Muscle layer of duodenum (tissue), 2 donors: Measurements from ENCODE around the gene DDAH1.
"Not testable (repeated sequence)": the region's sequence is repeated elsewhere in the genome, so short reads cannot be mapped to it uniquely, and the experiment has no call there.

Experiments
- H3K27ac ChIP-seq: one replicate; pipeline ENCODE4 v1.7.0; 2013; ENCODE audit warnings: mild to moderate bottlenecking, low read length
- H3K27me3 ChIP-seq: one replicate; pipeline ENCODE4 v1.7.0; 2013; ENCODE audit warnings: low read depth, mild to moderate bottlenecking, control low read depth, low read length
- H3K36me3 ChIP-seq, 2 donors: one replicate each; pipeline ENCODE4 v1.7.0; 2013; ENCODE audit warnings: low read length in 2 of 2, control low read depth in 1 of 2, mild to moderate bottlenecking in 1 of 2; ENCODE audit not compliant: insufficient read depth in 2 of 2, control insufficient read depth in 1 of 2
- H3K4me1 ChIP-seq, 2 donors: one replicate each; pipeline ENCODE4 v1.7.0; 2013; ENCODE audit warnings: low read length in 2 of 2, mild to moderate bottlenecking in 2 of 2, control low read depth in 1 of 2, moderate library complexity in 1 of 2; ENCODE audit not compliant: insufficient read depth in 2 of 2, control insufficient read depth in 1 of 2
- H3K4me3 ChIP-seq, 2 donors: one replicate each; pipeline ENCODE4 v1.7.0; 2013; ENCODE audit warnings: low read length in 2 of 2, low read depth in 1 of 2, mild to moderate bottlenecking in 1 of 2
- H3K9me3 ChIP-seq, 2 donors: one replicate each; pipeline ENCODE4 v1.7.0; 2013; ENCODE audit warnings: low read length in 2 of 2, control low read depth in 1 of 2, mild to moderate bottlenecking in 1 of 2; ENCODE audit not compliant: control insufficient read depth in 1 of 2
- donor health status: healthy.

DDAH1 gene

GRCh38 chr1:85356130-85356529 lies 108.8 kb downstream of the DDAH1 start:
- H3K4me3 ChIP-seq = no peak overlapping the region
- no peaks in the 10 kb centered on the region for H3K4me1 ChIP-seq
- no peaks in the 10 kb centered on the region for H3K27me3 ChIP-seq
- no peak overlapping the region for H3K27ac ChIP-seq
- H3K9me3 ChIP-seq = no peaks in the 10 kb centered on the region
- H3K36me3 ChIP-seq = no peaks in the 10 kb centered on the region

- H3K36me3 ChIP-seq = peaks cover 0 to 7% of the 10 kb centered on the region in 2 donors
- no peak overlapping the region for H3K27ac ChIP-seq
- H3K4me3 ChIP-seq = no peak overlapping the region
- no peaks in the 10 kb centered on the region for H3K9me3 ChIP-seq
- H3K4me1 ChIP-seq = no peaks in the 10 kb centered on the region
- H3K27me3 ChIP-seq = no peaks in the 10 kb centered on the region
These were observed 112.9 kb downstream of the DDAH1 start for GRCh38 chr1:85352055-85352454.

GRCh38 chr1:85351202-85351828 lies 113.6 kb downstream of the DDAH1 start:
- Histone ChIP-seq H3K27ac (no peak overlapping the region), H3K36me3 (peaks cover 0 to 7% of the 10 kb centered on the region in 2 donors)

GRCh38 chr1:85349224-85349623 lies 115.7 kb downstream of the DDAH1 start:
- Histone ChIP-seq H3K36me3 (peaks cover 0 to 7% of the 10 kb centered on the region in 2 donors), H3K4me3 (no peak overlapping the region), H3K27me3 (no peaks in the 10 kb centered on the region), H3K4me1 (no peaks in the 10 kb centered on the region), H3K27ac (no peak overlapping the region), H3K9me3 (no peaks in the 10 kb centered on the region)

More at GRCh38 chr1:85351202-85351828, 113.6 kb downstream of the DDAH1 start:
- H3K4me1 ChIP-seq = no peaks in the 10 kb centered on the region
- H3K4me3 ChIP-seq = no peak overlapping the region
- no peaks in the 10 kb centered on the region for H3K9me3 ChIP-seq
- no peaks in the 10 kb centered on the region for H3K27me3 ChIP-seq

DNA sequence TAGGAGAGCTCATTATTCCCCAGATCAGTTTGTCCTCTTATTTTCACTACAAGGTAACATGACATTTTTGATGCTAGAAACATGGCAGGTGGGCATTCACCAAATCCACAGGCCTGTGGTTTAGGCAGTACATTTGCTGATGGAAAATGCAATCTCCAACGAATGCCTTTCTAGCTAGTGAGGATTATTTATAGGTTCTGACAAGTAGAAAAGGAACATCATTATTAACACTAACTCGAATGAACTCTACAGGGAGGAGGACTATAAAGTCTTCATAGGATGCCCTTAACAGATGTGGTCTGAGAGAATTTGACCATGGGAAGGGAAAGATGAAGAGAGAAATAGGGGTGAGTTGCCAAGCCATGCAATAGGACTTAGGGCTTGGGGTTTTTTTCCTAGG lies 117.1 kb downstream of the DDAH1 start:
- H3K9me3 ChIP-seq = no peaks in the 10 kb centered on the region
- H3K27me3 ChIP-seq = no peaks in the 10 kb centered on the region
- no peak overlapping the region for H3K27ac ChIP-seq
- H3K4me1 ChIP-seq = peaks cover 0 to 12% of the 10 kb centered on the region in 2 donors
- H3K4me3 ChIP-seq = no peak overlapping the region
- H3K36me3 ChIP-seq = peaks cover 0 to 11% of the 10 kb centered on the region in 2 donors

DNA sequence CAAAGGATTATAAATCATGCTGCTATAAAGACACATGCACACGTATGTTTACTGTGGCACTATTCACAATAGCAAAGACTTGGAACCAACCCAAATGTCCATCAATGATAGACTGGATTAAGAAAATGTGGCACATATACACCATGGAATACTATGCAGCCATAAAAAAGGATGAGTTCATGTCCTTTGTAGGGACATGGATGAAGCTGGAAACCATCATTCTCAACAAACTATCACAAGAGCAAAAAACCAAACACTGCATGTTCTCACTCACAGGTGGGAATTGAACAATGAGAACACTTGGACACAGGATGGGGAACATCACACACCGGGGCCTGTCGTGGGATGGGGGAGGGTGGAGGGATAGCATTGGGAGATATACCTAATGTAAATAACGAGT lies 117.7 kb downstream of the DDAH1 start:
- H3K9me3 ChIP-seq, H3K4me3 ChIP-seq, H3K27ac ChIP-seq, H3K27me3 ChIP-seq: not testable (repeated sequence)
- peaks cover 0 to 11% of the 10 kb centered on the region in 2 donors for H3K36me3 ChIP-seq
- H3K4me1 ChIP-seq = peaks cover 0 to 14% of the 10 kb centered on the region in 2 donors

DNA sequence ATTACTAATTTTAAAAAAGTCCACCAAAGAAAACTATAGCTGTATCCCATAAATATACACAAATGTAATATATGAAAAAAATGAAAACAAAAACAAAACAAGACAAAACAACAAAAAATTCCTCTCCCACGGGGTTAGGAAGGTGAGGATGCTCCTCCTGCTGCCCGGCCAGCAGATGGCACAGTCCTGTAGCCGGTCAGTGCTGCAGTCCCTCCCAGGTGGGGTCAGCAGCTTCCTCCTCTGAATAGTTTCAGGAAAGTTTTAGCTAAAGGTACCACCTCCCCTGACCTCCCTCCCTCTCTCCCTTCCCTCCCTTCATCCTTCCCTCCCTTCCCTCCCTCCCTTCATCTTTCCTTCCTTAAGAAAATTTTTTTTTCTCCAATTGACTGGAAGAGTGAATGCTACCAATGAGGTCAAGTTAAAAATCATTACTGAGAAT lies 120.7 kb downstream of the DDAH1 start:
- no peak overlapping the region for H3K27ac ChIP-seq
- H3K36me3 ChIP-seq = peaks cover 0 to 4% of the 10 kb centered on the region in 2 donors
- H3K9me3 ChIP-seq = no peaks in the 10 kb centered on the region
- no peak overlapping the region for H3K4me3 ChIP-seq
- H3K27me3 ChIP-seq = no peaks in the 10 kb centered on the region
- H3K4me1 ChIP-seq = peaks cover 0 to 14% of the 10 kb centered on the region in 2 donors

DNA sequence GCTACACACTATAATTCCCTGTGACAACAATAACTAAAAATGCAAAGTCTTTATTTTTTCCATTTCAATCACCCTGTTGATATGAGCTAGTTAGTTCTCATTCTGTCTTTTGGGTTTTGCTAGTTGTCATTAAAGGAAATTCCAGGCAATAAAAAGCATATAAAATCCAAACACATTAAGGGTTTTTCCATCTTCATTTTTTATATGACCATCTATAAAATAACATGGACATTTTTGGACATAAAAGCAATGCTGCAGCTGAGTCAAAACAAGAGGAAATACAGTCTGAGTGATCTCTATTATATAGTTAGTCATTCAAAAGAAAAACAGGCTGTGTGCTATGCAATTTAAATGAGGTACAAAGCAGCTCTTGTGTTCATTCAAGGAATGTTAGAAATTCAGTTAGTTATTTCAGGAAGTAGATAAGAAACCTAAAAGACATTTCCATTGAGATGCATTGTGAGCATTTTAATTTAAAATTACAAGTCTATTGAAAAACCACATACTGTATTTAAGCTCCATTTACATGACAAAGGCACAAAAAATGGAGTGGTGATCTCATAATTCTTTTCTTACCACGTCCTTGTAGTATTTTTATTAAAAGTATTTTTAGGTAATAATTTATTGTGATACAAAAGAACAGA lies 121.2 kb downstream of the DDAH1 start:
- no peak overlapping the region for H3K4me3 ChIP-seq
- peaks cover 0 to 4% of the 10 kb centered on the region in 2 donors for H3K36me3 ChIP-seq
- H3K4me1 ChIP-seq = peaks cover 0 to 14% of the 10 kb centered on the region in 2 donors
- H3K27ac ChIP-seq = no peak overlapping the region
- H3K9me3 ChIP-seq = no peaks in the 10 kb centered on the region
- H3K27me3 ChIP-seq = no peaks in the 10 kb centered on the region

- Histone ChIP-seq H3K4me1 (peaks cover 0 to 14% of the 10 kb centered on the region in 2 donors), H3K27me3 (no peaks in the 10 kb centered on the region), H3K27ac (no peak overlapping the region), H3K4me3 (no peak overlapping the region), H3K36me3 (peaks cover 0 to 4% of the 10 kb centered on the region in 2 donors), H3K9me3 (no peaks in the 10 kb centered on the region)
These were observed 121.7 kb downstream of the DDAH1 start for GRCh38 chr1:85343213-85343611.

- peaks cover 0 to 4% of the 10 kb centered on the region in 2 donors for H3K36me3 ChIP-seq
- H3K27me3 ChIP-seq = no peaks in the 10 kb centered on the region
- peaks cover 0 to 14% of the 10 kb centered on the region in 2 donors for H3K4me1 ChIP-seq
- H3K27ac ChIP-seq = no peak overlapping the region
- H3K9me3 ChIP-seq = no peaks in the 10 kb centered on the region
- H3K4me3 ChIP-seq = no peak overlapping the region
These were observed 122.8 kb downstream of the DDAH1 start for GRCh38 chr1:85342207-85342606.

DNA sequence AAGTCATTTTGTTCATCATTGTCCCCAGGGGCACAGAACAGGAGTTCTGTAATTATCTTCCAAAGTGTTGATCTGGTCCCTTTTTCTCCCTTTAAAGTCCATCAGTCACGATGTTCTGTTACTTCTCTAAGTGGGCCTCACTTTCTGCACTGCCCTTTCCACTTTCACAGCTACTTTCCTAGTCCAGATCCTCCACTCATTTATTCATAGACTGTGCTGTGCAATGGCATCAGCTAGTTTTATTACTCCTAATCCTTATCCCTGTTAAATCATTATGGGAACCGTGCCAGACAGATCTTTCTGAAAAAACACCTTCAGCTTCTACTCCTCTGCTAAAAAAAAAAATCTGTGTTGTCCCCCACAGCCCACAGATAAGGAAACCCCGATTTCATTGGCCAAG lies 124.5 kb downstream of the DDAH1 start:
- H3K4me3 ChIP-seq = no peak overlapping the region
- peaks cover 0 to 4% of the 10 kb centered on the region in 2 donors for H3K36me3 ChIP-seq
- no peaks in the 10 kb centered on the region for H3K27me3 ChIP-seq
- H3K27ac ChIP-seq = no peak overlapping the region
- H3K4me1 ChIP-seq = peaks cover 0 to 14% of the 10 kb centered on the region in 2 donors
- no peaks in the 10 kb centered on the region for H3K9me3 ChIP-seq
